OCI-LY3 (cell line): Measurements from ENCODE around the gene TNFRSF18.

Experiments
- CTCF ChIP-seq: fragments of 200-600, 300-600 bp; sonication (generic); IDR thresholded peaks from 2 replicates; pipeline ENCODE4 v1.5.1; 2014; ENCODE audit warnings: antibody characterized with exemption, low read length, low read depth
- EZH2phosphoT487 ChIP-seq: fragments of 200-600 bp; shearing (Covaris generic); IDR thresholded peaks from 2 replicates; pipeline ENCODE4 v1.6.1; 2018; ENCODE audit warnings: antibody characterized with exemption, mixed run types, low read depth

DNA sequence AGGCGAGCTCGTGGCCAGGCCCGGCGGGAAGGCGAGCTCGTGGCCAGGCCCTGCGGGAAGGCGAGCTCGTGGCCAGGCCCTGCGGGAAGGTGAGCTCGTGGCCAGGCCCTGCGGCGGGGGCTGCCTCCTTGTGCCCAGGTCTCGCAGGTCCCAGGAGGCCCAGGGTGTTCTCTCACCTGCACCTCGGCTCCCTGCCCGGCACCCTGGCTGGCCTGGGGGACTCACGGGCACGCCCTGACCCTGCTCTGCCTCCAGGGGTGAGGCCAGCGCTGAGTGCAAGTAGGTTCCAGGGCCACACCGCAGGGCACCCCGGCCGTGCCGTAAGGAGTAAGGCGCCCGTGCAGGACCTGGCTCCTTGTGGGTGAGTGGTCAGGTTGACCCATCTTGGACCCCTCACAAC, 21.0 kb upstream of the TNFRSF18 start:
- no peak for TF ChIP-seq CTCF
- no peak for TF ChIP-seq EZH2phosphoT487
